Measurements from ENCODE around the gene MTPN.

DNA sequence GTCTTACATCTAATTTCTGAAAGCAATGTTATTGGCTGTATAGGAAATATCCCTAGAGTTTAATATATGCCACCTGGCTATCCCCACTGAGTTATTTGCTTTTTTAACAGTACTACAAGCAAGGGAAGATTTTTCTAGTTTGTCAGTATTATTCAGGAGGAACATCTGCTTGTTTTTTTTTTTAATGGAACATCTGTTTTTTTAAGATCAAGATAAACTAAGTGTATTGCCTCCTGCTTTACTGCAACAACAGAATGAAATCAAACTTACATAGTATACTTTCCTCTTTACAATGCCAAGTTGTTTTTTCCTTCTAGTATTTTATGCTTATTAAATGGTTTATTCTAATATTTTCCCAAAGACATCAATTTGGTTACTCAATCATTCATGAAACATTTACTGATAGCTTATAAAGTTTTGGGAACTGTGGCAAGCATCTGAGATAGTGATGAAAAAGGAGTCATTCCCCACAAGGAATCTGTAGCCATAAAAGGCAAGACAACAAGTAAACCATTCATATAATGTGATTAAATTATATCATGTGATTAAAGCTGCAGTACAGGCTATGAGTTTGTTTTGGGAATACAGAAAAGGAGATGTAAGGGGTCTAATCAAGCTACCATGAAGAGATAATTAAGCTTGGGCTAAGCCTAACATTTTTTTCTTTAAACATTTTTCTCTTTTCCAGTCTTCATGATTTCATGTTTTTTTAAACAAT lies 17.4 kb downstream of the MTPN start:
- no peak for TF ChIP-seq EZH2 (IDR thresholded peaks at IDR 0.05; ENCODE audit: insufficient read depth, low read length)
- TF ChIP-seq, protein P1, sequence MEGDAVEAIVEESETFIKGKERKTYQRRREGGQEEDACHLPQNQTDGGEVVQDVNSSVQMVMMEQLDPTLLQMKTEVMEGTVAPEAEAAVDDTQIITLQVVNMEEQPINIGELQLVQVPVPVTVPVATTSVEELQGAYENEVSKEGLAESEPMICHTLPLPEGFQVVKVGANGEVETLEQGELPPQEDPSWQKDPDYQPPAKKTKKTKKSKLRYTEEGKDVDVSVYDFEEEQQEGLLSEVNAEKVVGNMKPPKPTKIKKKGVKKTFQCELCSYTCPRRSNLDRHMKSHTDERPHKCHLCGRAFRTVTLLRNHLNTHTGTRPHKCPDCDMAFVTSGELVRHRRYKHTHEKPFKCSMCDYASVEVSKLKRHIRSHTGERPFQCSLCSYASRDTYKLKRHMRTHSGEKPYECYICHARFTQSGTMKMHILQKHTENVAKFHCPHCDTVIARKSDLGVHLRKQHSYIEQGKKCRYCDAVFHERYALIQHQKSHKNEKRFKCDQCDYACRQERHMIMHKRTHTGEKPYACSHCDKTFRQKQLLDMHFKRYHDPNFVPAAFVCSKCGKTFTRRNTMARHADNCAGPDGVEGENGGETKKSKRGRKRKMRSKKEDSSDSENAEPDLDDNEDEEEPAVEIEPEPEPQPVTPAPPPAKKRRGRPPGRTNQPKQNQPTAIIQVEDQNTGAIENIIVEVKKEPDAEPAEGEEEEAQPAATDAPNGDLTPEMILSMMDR (IDR thresholded peaks at IDR 0.05; ENCODE audit: insufficient read depth, low read depth, low read length): no peak
